Measurements from ENCODE around the gene AP4E1. TPM values are rescaled to one million over a fixed set of nuclear protein-coding genes. Genes with fewer than 3 reads are reported as not detected.
"Not testable (repeated sequence)": the region's sequence is repeated elsewhere in the genome, so short reads cannot be mapped to it uniquely, and the experiment has no call there.

AP4E1 gene
- total RNA-seq, 1 donor from 2014 or later: 7.1 TPM

DNA sequence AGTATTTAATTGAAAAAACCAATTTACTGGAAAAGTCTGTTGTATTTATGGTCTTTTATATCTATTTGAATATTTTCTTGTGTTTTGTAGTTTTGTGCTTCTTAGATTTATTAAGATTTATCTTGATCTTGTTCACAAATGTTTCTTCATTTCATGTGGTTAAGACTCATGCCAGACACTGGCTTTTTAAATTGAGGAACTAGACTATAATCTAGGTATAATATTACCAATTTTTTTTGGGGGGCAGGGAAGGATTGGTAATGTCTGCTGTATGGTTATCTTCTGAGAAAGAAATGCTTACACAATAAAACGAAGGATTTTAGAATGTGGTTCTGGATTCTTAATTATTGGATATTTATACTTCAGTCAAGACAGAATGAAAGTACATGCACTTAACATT is 24.9 kb downstream of the AP4E1 start:
- ATAC-seq (no peak), DNase-seq (no peak)
- intact Hi-C loops (cut with micrococcal nuclease): no loop called here

GRCh38 chr15:50938525-50938924 is 30.0 kb downstream of the AP4E1 start:
- ATAC-seq: no peak
- intact Hi-C loops (cut with micrococcal nuclease): no loop called here
- no peak for DNase-seq

- no peak for ATAC-seq
- DNase-seq: no peak
- intact Hi-C loops (cut with micrococcal nuclease): no loop called here
Observed at GRCh38 chr15:50939911-50940310, 31.4 kb downstream of the AP4E1 start.

DNA sequence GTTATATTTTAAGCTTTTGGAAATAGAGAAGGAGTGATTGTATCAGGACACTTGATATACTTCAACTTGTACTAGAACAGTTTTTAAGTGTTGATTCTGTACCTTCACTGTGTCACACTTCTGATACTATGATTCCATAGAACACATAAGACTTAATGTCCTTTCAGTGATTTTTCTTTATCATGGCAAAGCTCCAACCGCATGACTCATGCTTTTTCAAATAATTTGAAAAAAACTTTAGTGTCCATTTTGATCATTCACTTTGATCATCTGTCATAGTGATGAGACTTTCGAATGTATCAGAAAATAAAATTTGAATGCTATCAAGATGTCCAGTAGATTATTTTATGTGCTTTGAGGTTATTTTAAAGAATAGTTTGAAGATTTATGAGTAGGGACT is 32.0 kb downstream of the AP4E1 start:
- ATAC-seq: no peak
- DNase-seq: no peak
- intact Hi-C loops (cut with micrococcal nuclease): no loop called here

GRCh38 chr15:50943638-50944037 is 35.2 kb downstream of the AP4E1 start:
- ATAC-seq: no peak
- intact Hi-C loops (cut with micrococcal nuclease): no loop called here

GRCh38 chr15:50944672-50945071 is 36.2 kb downstream of the AP4E1 start:
- no peak for ATAC-seq
- DNase-seq: no peak
- intact Hi-C loops (cut with micrococcal nuclease): no loop called here

More at GRCh38 chr15:50943638-50944037, 35.2 kb downstream of the AP4E1 start:
- no peak for DNase-seq

DNA sequence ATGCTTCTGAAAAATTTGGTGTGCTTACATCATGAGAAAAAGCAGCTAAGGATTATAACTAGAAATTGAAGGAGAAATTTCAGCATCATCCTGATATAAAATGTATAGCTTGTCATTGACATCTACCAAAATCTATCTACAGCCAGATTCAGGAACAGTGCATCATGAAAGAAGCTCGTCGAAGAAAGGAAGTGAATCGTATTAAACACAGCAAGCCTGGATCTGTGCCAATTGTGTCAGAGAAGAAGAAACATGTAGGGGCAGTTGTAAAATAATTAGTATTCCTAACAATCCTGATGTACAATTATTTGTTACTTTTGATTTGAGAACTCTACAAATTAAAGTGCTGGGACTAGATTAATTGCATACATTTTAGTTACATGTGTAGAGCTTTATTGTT is 37.2 kb downstream of the AP4E1 start:
- ATAC-seq (no peak), DNase-seq (no peak)
- intact Hi-C loops (cut with micrococcal nuclease): no loop called here

DNA sequence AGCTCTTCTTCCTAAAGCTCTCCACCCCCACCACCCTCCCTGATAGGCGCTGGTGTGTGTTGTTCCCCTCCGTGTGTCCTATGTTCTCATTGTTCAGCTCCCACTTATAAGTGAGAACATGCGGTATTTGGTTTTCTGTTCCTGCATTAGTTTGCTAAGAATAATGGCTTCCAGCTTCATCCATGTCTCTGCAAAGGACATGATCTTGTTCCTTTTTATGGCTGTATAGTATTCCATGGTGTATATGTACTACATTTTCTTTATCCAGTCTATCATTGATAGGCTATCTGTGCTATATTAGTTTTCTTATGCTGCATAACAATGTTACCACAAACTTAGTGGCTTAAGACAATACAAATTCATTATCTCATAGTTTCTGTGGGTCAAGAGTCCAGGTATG is 42.3 kb downstream of the AP4E1 start:
- intact Hi-C loops (cut with micrococcal nuclease); DNase-seq; ATAC-seq: not testable (repeated sequence)

GRCh38 chr15:50953302-50953701 is 44.8 kb downstream of the AP4E1 start:
- intact Hi-C loops (cut with micrococcal nuclease): no loop called here
- no peak for DNase-seq
- ATAC-seq: no peak

DNA sequence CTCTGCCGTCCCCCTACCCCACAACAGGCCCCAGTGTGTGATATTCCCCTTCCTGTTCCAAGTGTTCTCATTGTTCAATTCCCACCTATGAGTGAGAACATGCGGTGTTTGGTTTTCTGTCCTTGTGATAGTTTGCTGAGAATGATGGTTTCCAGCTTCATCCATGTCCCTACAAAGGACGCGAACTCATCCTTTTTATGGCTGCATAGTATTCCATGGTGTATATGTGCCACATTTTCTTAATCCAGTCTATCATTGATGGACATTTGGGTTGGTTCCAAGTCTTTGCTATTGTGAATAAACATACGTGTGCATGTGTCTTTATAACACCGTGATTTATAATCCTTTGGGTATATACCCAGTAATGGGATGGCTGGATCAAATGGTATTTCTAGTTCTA is 46.4 kb downstream of the AP4E1 start:
- DNase-seq; ATAC-seq; intact Hi-C loops (cut with micrococcal nuclease): not testable (repeated sequence)

DNA sequence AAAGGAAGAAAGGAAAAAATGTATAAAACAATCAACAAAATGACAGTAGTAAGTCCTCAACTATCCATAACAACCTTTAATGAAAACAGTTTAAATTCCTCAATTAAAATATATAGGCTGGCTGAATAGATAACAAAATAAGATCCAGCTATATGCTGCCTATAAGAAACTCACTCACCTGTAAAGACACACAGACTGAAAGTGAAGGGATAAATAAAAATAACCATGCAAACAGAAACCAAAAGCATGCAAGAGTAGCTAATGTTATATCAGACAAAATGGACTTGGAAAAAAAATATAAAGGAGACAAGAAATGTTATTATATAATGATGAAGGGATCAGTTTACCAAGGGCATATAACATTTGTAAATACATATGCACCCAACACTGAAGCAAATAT is 51.2 kb downstream of the AP4E1 start:
- DNase-seq (no peak), ATAC-seq (no peak)
- intact Hi-C loops (cut with micrococcal nuclease): no loop called here

GRCh38 chr15:50964075-50964474 is 55.6 kb downstream of the AP4E1 start:
- no peak for ATAC-seq

GRCh38 chr15:50968353-50968752 is 59.9 kb downstream of the AP4E1 start:
- intact Hi-C loops (cut with micrococcal nuclease): no loop called here
- DNase-seq (no peak), ATAC-seq (no peak)

More at GRCh38 chr15:50964075-50964474, 55.6 kb downstream of the AP4E1 start:
- DNase-seq: no peak
- intact Hi-C loops (cut with micrococcal nuclease): no loop called here

GRCh38 chr15:50970524-50970923 is 62.0 kb downstream of the AP4E1 start:
- intact Hi-C loops (cut with micrococcal nuclease): no loop called here
- DNase-seq: no peak
- ATAC-seq: no peak

DNA sequence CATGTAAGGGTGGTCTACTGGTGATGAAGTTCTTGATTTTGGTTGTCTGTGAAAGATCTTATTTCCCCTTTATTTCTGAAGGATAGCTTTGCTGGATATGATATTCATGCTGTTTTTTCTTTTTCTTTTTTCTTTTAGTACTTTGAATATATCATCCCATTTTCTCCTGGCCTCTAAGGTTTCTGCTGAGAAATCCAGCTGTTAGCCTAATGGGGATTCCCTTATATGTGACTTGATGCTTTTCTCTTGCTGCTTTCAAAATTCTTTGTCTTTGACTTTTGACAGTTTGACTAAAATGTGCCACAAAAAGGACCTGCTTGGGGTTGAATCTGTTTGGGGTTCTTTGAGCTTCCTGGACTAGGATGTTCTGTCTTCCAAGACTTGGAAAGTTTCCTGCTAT is 62.6 kb downstream of the AP4E1 start:
- intact Hi-C loops (cut with micrococcal nuclease): no loop called here
- no peak for DNase-seq
- no peak for ATAC-seq

DNA sequence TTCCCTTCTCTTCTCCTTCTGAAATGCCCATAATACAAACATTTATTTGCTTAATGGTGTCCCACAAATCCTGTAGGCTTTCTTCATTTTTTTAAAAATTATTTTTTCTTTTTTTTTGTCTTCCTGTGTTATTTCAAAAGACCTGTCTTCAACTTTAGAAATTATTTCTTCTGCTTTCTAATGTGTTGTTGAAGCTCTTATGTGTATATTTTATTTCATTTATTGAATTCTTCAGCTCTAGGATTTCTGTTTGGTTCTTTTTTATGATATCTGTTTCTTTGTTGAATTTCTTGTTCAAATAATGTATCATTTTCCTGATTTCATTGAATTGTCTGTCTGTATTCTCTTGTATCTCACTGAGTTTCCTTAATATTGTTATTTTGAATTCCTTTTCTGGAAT is 63.1 kb downstream of the AP4E1 start:
- ATAC-seq: no peak
- intact Hi-C loops (cut with micrococcal nuclease): no loop called here

GRCh38 chr15:50973605-50974004 is 65.1 kb downstream of the AP4E1 start:
- intact Hi-C loops (cut with micrococcal nuclease): no loop called here
- no peak for DNase-seq
- no peak for ATAC-seq

More for the DNA sequence above, 63.1 kb downstream of the AP4E1 start:
- no peak for DNase-seq

DNA sequence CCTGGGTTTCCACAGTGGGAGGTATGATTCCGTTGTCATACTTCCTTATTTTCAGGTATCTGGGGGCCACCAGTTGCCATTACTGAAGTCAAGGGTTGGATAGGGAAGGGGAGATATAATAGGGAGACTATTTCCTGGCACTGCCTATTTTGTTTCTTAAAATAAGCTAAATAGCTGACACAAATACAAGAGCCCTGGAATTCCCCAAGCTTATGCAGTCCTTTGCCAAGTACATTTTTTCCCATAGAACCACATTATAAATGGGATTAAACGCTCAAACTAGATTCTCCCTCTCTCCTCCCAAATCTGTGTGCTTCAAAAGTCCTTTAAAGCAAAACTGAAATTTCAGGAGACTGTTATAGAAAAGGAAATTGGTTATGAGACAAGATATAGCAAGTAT is 68.7 kb downstream of the AP4E1 start:
- intact Hi-C loops (cut with micrococcal nuclease): no loop called here
- ATAC-seq (peak; percentile 36), DNase-seq (no peak)

DNA sequence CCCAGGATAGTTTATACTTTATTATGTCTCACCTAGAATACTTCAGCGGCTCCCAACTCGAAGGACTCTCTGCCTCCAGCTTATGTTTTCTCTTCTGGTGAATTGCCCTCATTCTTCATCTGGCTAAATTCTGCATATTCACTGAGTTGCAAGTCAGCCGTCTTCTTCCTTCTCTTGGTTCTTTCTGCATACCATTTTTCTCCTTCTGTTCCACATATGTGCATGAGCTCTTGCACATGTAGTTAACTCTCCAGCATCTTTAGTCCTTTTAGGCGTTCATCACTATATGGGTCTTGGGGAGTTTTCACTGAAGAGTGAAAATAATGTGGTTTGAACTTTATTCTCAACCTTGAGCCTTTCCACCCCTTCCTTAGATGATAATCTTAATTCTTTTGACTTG is 70.1 kb downstream of the AP4E1 start:
- intact Hi-C loops (cut with micrococcal nuclease): no loop called here
- ATAC-seq (no peak), DNase-seq (no peak)

DNA sequence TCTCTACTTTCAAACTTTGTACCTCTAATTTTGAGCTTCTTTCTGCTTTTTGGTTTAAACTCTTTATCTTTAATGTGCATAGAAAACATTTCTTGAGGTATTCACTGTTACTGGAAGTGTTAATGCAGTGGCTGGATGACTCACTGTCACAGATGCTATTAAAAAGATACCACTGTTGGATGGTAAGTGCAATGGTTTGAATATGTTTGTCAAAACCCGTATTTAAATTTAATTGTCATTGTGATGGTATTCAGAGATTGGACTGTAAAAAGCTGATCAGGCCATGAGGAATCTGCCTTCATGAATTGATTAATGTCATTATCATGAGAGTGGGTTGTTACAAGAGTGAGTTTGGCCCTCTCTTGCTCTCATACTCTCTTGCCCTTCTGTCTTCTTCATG is 70.6 kb downstream of the AP4E1 start:
- intact Hi-C loops (cut with micrococcal nuclease): no loop called here
- ATAC-seq (no peak), DNase-seq (no peak)

- intact Hi-C loops (cut with micrococcal nuclease): no loop called here
- ATAC-seq (no peak), DNase-seq (no peak)
Observed at GRCh38 chr15:50993598-50993997, 85.1 kb downstream of the AP4E1 start.

GRCh38 chr15:50996641-50997040 is 88.2 kb downstream of the AP4E1 start:
- intact Hi-C loops (cut with micrococcal nuclease): no loop called here
- DNase-seq (no peak), ATAC-seq (no peak)
